ENCODE data around the gene MOB3B.

MOB3B gene

DNA sequence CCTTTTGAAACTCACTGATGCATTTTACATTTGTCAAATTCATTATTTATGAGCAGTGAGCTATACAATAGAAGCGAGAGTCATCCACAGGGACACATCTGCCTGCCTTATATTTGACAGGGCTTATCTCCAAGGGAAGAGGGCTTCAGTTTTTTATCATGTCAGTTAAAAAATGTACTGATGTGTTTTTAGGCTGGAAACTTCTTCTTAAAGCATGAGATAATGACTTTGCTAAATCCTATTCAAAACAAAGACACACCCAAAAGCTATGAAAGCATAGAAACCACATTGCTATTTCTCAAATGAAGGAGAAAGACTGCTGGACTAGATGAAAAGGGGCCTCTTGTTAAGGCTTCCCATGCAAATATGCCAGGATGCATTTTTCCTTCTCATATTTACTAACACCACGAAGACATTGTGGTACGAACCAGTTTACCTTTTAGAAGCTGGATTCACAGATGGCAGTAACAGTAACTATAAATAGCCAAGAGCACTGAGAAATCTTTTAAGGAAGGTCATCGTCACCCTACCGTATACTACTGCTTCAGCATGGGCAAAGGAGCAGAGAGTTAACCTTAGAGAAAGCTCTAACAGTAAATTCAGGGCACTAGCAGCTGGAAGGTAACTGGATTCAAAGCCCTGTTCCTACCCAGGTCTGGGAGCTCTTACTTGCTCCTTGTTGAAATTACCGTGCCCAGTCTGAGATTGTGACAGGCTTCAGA lies 91.8 kb downstream of the MOB3B start:
- Mint-ChIP-seq H3K4me3 (no peak overlapping the region), H3K9me3 (no peaks in the 10 kb centered on the region), H3K27ac (no peak overlapping the region), H3K27me3 (no peaks in the 10 kb centered on the region), H3K4me1 (no peaks in the 10 kb centered on the region), H3K36me3 (peaks cover 6% of the 10 kb centered on the region)

DNA sequence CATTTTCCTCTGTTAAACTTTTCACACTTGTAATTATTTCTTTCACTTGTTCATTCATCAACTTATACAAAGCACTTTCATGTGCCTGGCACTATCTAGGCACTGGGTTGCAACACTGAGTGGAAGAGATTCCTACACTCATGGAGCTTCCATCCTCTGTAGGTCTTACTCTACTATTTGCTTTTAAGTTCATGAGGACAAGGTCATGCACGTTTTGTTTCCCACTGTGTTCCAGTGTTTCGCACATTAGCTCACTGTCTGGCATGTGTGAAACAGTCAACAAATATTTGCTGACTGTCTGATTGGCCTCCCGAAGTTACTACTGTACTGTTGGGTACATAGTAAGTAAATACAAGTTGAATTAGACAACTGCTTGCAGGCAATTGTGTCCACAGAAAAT lies 93.4 kb downstream of the MOB3B start:
- H3K36me3 Mint-ChIP-seq: peaks cover 4% of the 10 kb centered on the region
- no peak overlapping the region for H3K4me3 Mint-ChIP-seq
- H3K9me3 Mint-ChIP-seq: no peaks in the 10 kb centered on the region
- peaks cover 11% of the 10 kb centered on the region for H3K4me1 Mint-ChIP-seq
- no peak overlapping the region for H3K27ac Mint-ChIP-seq
- no peaks in the 10 kb centered on the region for H3K27me3 Mint-ChIP-seq

DNA sequence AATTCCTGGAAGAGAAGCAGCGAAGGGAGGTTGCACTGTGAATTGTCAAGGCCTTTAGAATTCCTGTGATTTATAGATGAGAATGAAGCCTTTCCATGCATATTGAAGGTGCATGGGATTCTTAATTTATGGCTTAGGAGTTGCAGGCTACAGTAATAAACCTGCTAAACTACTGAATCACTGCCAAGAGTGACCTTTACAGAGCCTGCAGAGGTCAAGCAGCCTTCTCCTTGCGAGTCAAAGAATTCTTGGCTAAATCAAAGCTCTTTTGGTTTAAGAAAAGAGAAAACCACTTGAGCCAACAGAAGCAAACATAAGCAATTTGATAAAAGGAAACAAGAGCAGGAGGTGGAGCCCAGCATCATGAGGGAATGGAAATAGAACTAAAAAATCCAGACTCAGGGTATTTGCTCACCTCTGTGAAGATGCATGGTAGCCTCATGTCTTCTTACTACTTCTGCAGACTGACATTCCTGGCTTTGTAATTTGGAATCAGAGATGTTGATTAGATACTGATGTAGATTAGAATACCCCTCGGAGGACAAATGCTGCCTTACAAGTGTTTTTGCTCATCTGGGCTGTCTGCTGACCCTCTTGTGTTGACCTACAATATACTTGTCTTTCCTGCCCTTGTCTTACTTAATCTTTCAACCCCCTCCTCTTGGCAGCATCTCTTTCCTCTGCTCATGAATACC lies 95.8 kb downstream of the MOB3B start:
- no peak overlapping the region for H3K27ac Mint-ChIP-seq
- H3K4me3 Mint-ChIP-seq: no peak overlapping the region
- H3K4me1 Mint-ChIP-seq: peaks cover 11% of the 10 kb centered on the region
- H3K9me3 Mint-ChIP-seq: no peaks in the 10 kb centered on the region
- H3K27me3 Mint-ChIP-seq: no peaks in the 10 kb centered on the region
- peaks cover 2% of the 10 kb centered on the region for H3K36me3 Mint-ChIP-seq

DNA sequence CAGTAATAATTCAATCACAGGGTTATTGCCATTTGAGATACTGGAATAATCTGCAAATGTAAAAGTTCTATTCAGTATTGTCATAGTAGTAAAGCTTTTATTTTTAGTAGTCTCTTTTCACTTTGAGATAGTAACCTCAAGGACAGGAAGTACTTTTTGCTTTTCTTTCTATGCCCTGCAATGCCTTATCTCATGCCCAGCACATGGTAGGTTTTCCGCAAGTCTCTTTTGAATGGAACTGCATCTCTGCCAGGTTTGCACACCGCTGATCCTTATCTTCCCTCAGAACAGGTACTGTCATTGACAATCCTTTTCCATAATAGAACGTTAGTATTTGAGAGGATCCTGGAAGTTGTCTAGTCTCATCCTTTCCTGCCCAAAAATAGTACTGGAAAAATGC lies 97.3 kb downstream of the MOB3B start:
- Mint-ChIP-seq H3K4me3 (no peak overlapping the region), H3K27me3 (no peaks in the 10 kb centered on the region), H3K27ac (no peak overlapping the region), H3K9me3 (no peaks in the 10 kb centered on the region), H3K4me1 (peaks cover 11% of the 10 kb centered on the region), H3K36me3 (peaks cover 3% of the 10 kb centered on the region)

DNA sequence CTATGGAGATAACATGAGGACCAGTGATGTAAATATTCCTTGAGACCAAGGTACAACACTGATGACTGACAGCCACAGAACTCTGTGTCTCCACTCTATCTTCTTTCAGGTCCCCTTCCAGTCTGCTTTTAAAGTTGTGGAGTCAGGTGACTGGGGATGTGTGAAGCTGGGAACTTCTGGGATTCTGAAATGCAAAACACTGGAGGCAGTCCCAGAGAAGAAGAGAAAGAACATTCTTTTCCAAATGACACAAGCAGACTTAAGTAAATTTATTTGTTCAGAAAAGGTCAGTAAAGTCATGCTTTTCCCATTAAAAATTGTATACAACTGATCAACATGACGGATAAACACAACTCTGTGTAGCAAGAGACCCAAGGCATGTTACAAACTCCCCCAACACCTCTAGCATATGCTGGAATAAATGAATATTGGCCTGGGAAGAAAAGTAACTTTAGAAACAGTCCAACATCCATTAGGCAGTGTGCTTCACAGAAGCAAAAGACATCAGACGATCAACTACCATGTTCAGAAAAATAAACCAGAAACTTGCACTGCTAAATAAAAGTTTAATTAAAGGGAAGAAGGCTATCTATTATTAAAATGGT lies 98.0 kb downstream of the MOB3B start:
- Mint-ChIP-seq H3K9me3 (no peaks in the 10 kb centered on the region), H3K4me1 (peaks cover 11% of the 10 kb centered on the region), H3K36me3 (peaks cover 3% of the 10 kb centered on the region)

DNA sequence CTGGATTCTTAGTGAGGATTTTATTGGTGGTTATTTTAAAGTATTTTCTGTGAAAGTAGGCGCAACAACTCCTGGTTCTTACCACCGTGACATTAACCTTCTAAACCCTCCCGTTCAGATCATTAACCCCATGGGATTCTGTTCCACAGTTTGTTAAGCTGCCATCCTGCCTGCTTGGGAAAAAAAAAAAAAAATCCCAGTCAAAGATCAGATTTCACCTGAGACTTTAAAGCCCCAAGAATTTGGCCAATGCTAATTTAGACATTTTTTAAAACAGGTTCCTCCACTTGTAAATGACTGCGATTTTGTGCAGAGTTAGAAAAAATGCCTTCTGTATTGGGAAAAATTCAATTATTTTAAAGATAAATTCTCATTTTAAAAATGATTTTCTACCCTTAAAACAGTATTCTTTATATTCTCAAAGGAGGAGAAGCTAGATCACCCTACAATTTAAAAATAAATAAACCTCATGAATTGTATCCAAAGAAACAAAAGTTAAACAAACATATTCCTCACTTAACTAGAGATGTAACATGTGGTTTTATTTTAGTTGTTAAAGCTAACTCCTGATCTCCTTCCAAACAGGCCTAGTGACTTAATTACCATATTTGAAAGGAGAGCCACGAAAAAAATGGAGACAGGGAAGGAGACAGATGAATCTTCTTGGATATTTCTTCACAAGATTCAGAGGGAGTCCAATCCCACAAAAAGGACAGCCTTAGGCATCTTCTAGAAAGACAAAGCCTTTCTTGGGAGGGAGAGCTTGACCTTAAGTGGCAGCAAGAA lies 98.7 kb downstream of the MOB3B start:
- Mint-ChIP-seq H3K36me3 (peaks cover 2% of the 10 kb centered on the region), H3K4me1 (peaks cover 11% of the 10 kb centered on the region), H3K4me3 (no peak overlapping the region), H3K27ac (no peak overlapping the region), H3K27me3 (no peaks in the 10 kb centered on the region), H3K9me3 (no peaks in the 10 kb centered on the region)

More for the DNA sequence above, 98.0 kb downstream of the MOB3B start:
- no peaks in the 10 kb centered on the region for H3K27me3 Mint-ChIP-seq
- no peak overlapping the region for H3K27ac Mint-ChIP-seq
- H3K4me3 Mint-ChIP-seq: no peak overlapping the region

DNA sequence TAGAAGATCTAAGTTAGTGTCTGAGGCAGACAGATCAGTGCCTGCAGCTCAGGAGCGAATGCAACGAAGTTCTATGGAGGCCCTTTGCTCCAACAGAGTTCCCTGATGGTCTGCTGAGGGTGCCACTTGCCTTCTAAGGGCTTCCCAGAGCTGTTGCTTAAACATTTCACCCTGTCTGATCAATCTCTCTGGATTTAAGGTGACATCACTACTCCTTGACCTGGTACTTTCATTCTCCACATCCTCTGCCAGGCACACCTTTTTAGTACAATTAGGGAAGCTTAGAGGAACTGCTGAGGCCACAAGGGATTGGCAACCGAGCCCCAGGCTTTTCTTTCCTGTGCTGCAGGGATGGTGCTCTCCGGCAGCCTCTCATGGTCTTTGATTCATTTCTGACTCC lies 99.7 kb downstream of the MOB3B start:
- peaks cover 2% of the 10 kb centered on the region for H3K36me3 Mint-ChIP-seq
- H3K27me3 Mint-ChIP-seq: no peaks in the 10 kb centered on the region
- H3K27ac Mint-ChIP-seq: no peak overlapping the region
- peaks cover 11% of the 10 kb centered on the region for H3K4me1 Mint-ChIP-seq
- no peaks in the 10 kb centered on the region for H3K9me3 Mint-ChIP-seq
- no peak overlapping the region for H3K4me3 Mint-ChIP-seq

DNA sequence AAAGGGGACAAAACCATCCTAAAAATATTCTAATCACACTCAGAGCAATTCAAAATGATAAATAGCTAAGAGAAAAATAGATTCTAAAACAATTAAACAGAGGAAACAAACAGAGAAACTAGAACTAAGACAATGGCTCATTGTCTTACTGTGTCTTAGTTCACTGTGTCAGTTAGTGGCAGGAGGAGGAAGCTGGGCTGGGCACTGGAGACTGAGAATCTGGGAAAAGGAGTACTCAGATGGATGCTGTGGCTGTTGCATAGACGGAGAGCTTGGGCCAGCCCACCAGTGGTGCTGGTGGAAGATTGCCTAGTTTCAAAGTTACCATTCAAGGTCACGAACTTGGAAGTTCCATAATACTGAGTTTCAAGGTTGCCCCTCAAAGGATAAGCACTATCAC lies 100.2 kb downstream of the MOB3B start:
- H3K27ac Mint-ChIP-seq: no peak overlapping the region
- H3K4me1 Mint-ChIP-seq: peaks cover 11% of the 10 kb centered on the region
- no peak overlapping the region for H3K4me3 Mint-ChIP-seq
- H3K36me3 Mint-ChIP-seq: peaks cover 2% of the 10 kb centered on the region
- no peaks in the 10 kb centered on the region for H3K27me3 Mint-ChIP-seq
- H3K9me3 Mint-ChIP-seq: no peaks in the 10 kb centered on the region

DNA sequence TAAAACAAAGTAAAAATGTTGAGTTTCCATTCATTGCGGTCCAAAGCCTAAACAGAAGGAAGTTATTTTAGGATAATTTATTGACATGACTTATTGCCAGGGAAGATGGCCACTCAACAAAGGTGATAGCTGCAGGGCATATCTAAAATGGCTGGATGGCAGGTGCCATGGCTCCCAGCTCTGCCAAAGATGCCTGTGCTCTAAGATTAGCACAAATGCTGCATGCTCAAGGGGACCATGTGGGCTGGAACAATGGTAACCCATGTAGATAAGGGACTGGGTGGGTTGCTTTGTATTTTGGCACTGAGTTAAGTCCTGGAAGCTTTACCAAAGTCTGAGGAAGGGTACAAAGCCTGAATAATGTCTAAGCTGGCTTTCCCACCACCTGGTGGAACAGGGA lies 101.1 kb downstream of the MOB3B start:
- Mint-ChIP-seq H3K36me3 (peaks cover 2% of the 10 kb centered on the region), H3K4me3 (no peak overlapping the region), H3K27me3 (no peaks in the 10 kb centered on the region), H3K4me1 (peaks cover 11% of the 10 kb centered on the region), H3K9me3 (no peaks in the 10 kb centered on the region), H3K27ac (no peak overlapping the region)

DNA sequence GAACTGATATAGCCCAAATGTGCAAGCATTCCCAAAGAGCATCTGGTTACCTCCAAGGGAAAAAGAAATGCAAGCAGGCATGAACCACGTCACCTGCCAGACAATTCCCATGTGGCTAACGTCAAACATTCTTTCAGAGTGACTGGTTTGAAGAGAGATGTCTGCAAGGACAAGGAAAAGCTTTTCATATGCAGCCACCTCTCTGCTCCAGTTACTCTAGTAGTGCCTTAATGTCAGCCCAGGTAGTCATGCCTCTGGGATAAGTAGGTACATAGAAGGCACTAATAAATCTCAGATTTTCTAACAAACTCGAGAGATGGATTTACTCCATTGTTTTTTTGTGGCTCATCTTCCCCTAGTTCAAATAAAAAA lies 102.4 kb downstream of the MOB3B start:
- Mint-ChIP-seq H3K27ac (no peak overlapping the region), H3K9me3 (no peaks in the 10 kb centered on the region), H3K4me3 (no peak overlapping the region), H3K36me3 (peaks cover 2% of the 10 kb centered on the region), H3K4me1 (peaks cover 7% of the 10 kb centered on the region), H3K27me3 (no peaks in the 10 kb centered on the region)

DNA sequence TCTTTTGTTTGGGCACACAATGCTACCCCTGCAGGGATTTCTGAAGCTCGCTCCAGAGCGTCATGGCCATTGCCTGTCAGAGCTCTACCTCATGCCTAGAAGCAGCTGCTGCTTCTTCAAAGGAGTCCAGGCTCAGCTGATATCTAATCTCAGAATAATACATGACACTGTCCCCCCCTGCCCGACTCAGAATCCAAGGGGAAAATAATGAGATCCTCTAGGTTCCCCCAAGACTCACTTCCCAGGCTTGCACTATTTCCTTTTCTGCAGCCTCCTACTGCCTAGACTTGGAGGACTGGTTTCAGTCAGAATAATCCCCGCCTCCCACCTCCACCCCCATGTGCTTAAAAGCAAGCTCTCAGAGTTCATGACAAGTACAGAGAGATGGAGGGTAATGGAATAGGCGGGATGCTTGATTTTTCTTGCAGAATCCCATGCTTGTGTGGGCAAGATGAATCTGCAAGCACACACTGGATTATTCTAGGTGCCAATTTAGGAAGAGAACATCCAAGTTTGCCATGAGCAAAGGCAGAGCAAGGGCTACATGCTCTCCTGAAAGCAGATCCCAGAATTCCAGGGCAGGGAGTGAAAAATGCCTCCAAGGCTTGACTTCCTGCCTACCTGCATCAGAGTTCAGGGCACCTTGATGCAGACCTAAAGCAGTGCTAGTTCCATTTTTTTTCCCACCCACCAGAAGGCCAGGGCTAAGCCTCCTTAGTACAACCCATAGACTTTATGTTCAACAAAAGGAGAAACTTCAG lies 102.9 kb downstream of the MOB3B start:
- Mint-ChIP-seq H3K4me1 (peaks cover 1% of the 10 kb centered on the region), H3K4me3 (no peak overlapping the region), H3K27ac (no peak overlapping the region), H3K27me3 (no peaks in the 10 kb centered on the region), H3K36me3 (peaks cover 2% of the 10 kb centered on the region), H3K9me3 (no peaks in the 10 kb centered on the region)

DNA sequence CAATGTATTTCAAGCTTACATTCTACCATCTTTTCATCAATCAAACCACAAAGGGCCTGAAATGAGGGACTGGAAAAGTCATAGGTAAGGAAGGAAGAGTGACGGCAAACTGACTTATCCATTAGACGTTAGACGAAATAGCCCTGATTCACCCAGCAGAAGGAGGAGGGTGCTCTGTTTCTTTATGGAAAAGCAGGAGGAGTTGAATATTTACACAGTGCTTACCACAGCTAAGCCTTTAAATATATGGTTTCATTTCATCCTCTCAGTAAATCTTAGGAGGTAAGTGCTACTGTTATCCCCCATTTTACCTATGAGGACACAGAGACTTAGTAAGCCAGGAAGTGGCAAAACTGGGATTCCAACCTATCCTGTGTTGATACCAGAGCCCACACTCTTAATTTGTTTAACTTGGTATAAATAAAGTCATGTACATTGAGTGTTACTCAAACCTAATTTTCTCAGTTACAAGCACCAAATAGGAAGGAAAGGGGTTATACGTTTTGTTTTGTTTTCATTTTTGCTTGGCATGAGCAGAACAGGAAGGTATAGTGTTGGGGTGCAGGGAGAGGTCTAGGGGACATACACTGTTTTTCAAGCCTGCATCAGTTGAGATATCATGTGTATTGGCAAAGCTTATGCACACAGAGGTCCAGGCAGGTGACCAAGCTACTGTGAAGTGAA lies 103.6 kb downstream of the MOB3B start:
- H3K4me1 Mint-ChIP-seq: no peaks in the 10 kb centered on the region

DNA sequence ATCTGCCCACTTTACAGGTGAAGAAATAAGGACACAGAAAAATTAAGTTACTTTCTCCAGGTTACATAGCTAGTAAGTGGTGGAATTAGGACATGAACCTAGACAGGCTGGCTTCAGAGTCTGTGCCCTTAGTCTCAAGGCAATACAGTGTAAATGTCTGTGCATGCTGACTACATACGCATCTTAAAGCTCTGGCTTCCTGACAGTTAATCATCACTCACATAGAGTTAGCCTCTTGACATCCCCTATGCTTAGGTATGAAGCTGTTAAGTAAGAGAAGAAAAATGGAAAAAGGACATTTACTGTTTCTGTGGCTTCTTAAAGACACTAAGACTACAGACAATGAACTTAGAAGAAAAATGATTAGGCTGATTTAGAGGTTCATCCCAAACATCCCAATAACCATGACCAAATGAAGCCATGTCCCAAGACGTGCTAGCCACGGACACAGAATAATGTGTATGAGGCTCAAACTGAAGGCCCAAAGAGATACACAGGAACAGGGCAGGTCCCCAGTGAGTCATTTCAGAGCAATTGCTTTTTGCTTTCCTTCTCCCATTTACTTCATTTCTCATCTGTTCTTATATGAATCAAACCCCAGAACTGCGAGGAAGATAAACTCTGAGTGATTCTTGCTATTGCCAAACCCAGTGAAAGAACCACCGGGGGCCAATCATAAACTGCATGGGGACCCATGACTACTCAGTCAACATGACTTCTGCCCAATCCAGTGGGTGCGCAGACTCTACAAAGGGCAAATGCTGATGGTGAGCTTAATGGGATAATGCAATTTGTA lies 105.5 kb downstream of the MOB3B start:
- Mint-ChIP-seq H3K36me3 (peaks cover 3% of the 10 kb centered on the region), H3K27ac (no peak overlapping the region), H3K4me1 (no peaks in the 10 kb centered on the region), H3K9me3 (no peaks in the 10 kb centered on the region), H3K4me3 (no peak overlapping the region), H3K27me3 (no peaks in the 10 kb centered on the region)

More for the DNA sequence above, 103.6 kb downstream of the MOB3B start:
- Mint-ChIP-seq H3K27ac (no peak overlapping the region), H3K36me3 (peaks cover 3% of the 10 kb centered on the region), H3K27me3 (no peaks in the 10 kb centered on the region), H3K9me3 (no peaks in the 10 kb centered on the region), H3K4me3 (no peak overlapping the region)

DNA sequence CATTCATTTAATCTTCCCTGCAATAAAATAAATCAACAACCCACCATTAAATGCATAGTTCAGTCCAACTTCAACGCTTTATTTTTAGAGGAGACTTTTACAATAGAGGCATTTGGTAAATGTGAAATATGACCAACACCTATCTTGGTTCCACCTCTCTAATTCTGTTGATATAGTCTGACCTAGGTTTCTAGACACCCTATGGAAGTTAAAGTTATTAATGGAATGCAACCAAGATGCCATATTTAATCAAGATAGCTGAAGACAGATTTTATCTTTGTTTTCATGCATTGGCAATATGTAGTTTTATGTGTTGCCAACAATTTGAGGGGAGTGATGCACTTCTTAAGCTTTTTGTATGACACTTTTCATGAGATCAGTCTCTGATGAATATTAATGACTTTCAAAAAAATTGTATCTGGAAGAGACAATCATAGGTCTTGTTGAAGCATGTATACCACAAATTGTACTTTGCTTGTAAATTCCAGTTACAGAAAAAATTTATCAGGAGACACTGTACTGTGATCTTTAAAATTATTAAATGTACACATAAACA lies 107.3 kb downstream of the MOB3B start:
- no peaks in the 10 kb centered on the region for H3K9me3 Mint-ChIP-seq
- H3K36me3 Mint-ChIP-seq: peaks cover 2% of the 10 kb centered on the region
- no peaks in the 10 kb centered on the region for H3K4me1 Mint-ChIP-seq
- H3K27ac Mint-ChIP-seq: no peak overlapping the region
- no peaks in the 10 kb centered on the region for H3K27me3 Mint-ChIP-seq
- H3K4me3 Mint-ChIP-seq: no peak overlapping the region
